HEK293 (cell line): ENCODE measurements around the gene TBX15.
A peak's percentile ranks its signal among the peaks of the same experiment; 100 is the strongest.

Source experiments
- CTCF ChIA-PET: fragments of 350-600 bp; formaldehyde crosslinking; extraction: SDS; loops from one replicate; lab custom pipeline; 2021; ENCODE audit warnings: antibody characterized with exemption; lab: Yijun Ruan, JAX
- POLR2A ChIA-PET: fragments of 300-600 bp; formaldehyde crosslinking; extraction: SDS; loops from one replicate; lab custom pipeline; 2020; ENCODE audit warnings: antibody characterized with exemption, inconsistent platforms; lab: Yijun Ruan, JAX
- H3K27ac ChIP-seq: fragments of 200-500 bp; sonication (Bioruptor generic); 2 replicates; pipeline ENCODE4 v1.5.1; 2014; ENCODE audit warnings: low read depth, low read length, control low read depth, inconsistent platforms; ENCODE audit errors: extremely low read depth
- H3K36me3 ChIP-seq, 2 experiments: fragments of 200-500 bp in 1 of 2; sonication (Bioruptor generic) in 1 of 2; 1 replicate in 1 of 2; 2 replicates in 1 of 2; pipeline ENCODE4 v1.5.1; 2014 to 2017; ENCODE audit warnings: inconsistent platforms in 2 of 2, low read length in 2 of 2; ENCODE audit not compliant: control insufficient read depth in 2 of 2, insufficient read depth in 1 of 2
- H3K4me1 ChIP-seq: fragments of 200-500 bp; sonication (Bioruptor generic); 2 replicates; pipeline ENCODE4 v1.5.1; 2014; ENCODE audit warnings: mild to moderate bottlenecking, low read length, inconsistent platforms; ENCODE audit not compliant: control insufficient read depth, insufficient read depth
- H3K4me3 ChIP-seq: 2 replicates; pipeline ENCODE4 v1.5.1; 2011; ENCODE audit warnings: low read depth, mild to moderate bottlenecking, control low read depth, low read length, moderate library complexity
- H3K9me3 ChIP-seq: fragments of 200-500 bp; sonication (Bioruptor generic); 2 replicates; pipeline ENCODE4 v1.5.1; 2014; ENCODE audit warnings: low read depth, low read length, inconsistent platforms; ENCODE audit not compliant: control insufficient read depth, insufficient read depth
- KLF1 ChIP-seq: fragments of 450-650 bp; formaldehyde crosslinking; IDR thresholded peaks from 2 replicates; pipeline ENCODE4 v1.5.1; 2016; ENCODE audit warnings: missing biosample characterization, missing genetic modification characterization
- KLF7 ChIP-seq: fragments of 450-650 bp; formaldehyde crosslinking; IDR thresholded peaks from 2 replicates; pipeline ENCODE4 v1.5.1; 2016; ENCODE audit warnings: missing biosample characterization, missing genetic modification characterization, borderline replicate concordance
- SETDB1 ChIP-seq: IDR thresholded peaks from one replicate; pipeline ENCODE4 v1.6.1; 2017; ENCODE audit warnings: mild to moderate bottlenecking, low read length, moderate library complexity, mixed read lengths; ENCODE audit not compliant: insufficient read length
- ZNF202 ChIP-seq: fragments of 450-650 bp; formaldehyde crosslinking; IDR thresholded peaks from 2 replicates; pipeline ENCODE4 v1.5.1; 2016; ENCODE audit warnings: missing biosample characterization, missing genetic modification characterization, borderline replicate concordance
- ZNF391 ChIP-seq: fragments of 450-650 bp; formaldehyde crosslinking; IDR thresholded peaks from 2 replicates; pipeline ENCODE4 v1.5.1; 2016; ENCODE audit warnings: low read depth, missing biosample characterization, missing genetic modification characterization, borderline replicate concordance
- ZNF398 ChIP-seq: fragments of 450-650 bp; formaldehyde crosslinking; IDR thresholded peaks from 2 replicates; pipeline ENCODE4 v1.5.1; 2017; ENCODE audit warnings: missing biosample characterization, missing genetic modification characterization
- ZNF501 ChIP-seq: fragments of 450-650 bp; formaldehyde crosslinking; IDR thresholded peaks from 2 replicates; pipeline ENCODE4 v1.5.1; 2016; ENCODE audit warnings: missing biosample characterization, missing genetic modification characterization
- ZNF510 ChIP-seq: fragments of 450-650 bp; formaldehyde crosslinking; IDR thresholded peaks from 2 replicates; pipeline ENCODE4 v1.5.1; 2018; ENCODE audit warnings: mild to moderate bottlenecking, missing genetic modification characterization, missing biosample characterization; ENCODE audit not compliant: insufficient replicate concordance
- ZNF518A ChIP-seq: fragments of 450-650 bp; formaldehyde crosslinking; conservative IDR thresholded peaks from 2 replicates; pipeline ENCODE4 v1.5.1; 2016; ENCODE audit warnings: low read depth, missing biosample characterization, missing genetic modification characterization
- ZNF626 ChIP-seq: fragments of 450-650 bp; sonication (Bioruptor Pico); formaldehyde crosslinking; IDR thresholded peaks from 2 replicates; pipeline ENCODE4 v1.5.1; 2018; ENCODE audit warnings: missing biosample characterization, missing genetic modification characterization, inconsistent platforms
- ZNF639 ChIP-seq: fragments of 450-650 bp; formaldehyde crosslinking; IDR thresholded peaks from 2 replicates; pipeline ENCODE4 v1.5.1; 2016; ENCODE audit warnings: missing biosample characterization, missing genetic modification characterization
- ZNF701 ChIP-seq: fragments of 450-650 bp; formaldehyde crosslinking; IDR thresholded peaks from 2 replicates; pipeline ENCODE4 v1.5.1; 2016; ENCODE audit warnings: missing biosample characterization, missing genetic modification characterization
- TF ChIP-seq, protein P1 (sequence below): IDR thresholded peaks from 2 replicates; pipeline ENCODE4 v1.6.1; 2011; ENCODE audit warnings: mild to moderate bottlenecking, low read depth, low read length, borderline replicate concordance
- TF ChIP-seq, protein P2 (sequence below): fragments of 450-650 bp; formaldehyde crosslinking; IDR thresholded peaks from 2 replicates; pipeline ENCODE4 v1.5.1; 2016; ENCODE audit warnings: missing biosample characterization, missing genetic modification characterization
- TF ChIP-seq, protein P3 (sequence below): fragments of 450-650 bp; formaldehyde crosslinking; IDR thresholded peaks from 2 replicates; pipeline ENCODE4 v1.5.1; 2016; ENCODE audit warnings: missing biosample characterization, missing genetic modification characterization

The TBX15 gene

DNA sequence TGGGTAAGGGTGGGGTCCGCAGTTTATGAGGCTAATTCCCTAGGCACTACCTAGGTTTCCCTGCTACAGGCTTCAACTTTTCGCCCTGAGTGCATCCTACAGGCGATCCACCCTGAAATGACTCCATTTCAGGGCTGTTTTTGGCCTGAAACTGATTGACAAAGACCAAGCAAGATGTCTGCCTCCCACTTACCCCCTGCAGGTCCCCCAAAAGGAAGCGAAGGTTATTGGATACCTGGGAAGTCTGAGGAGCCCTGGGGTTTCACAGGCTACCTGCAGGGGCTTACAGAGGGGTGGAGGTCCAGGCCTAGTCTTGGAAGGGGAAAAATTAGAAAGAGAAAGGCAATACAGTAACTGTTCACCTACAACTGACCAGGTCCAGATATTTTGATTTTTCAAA, 3.3 kb upstream of the TBX15 start:
- TF ChIP-seq KLF7: no peak
- 0 out of 2 replicates have a peak, but pooled peaks have one; percentile 64 for TF ChIP-seq KLF1 (tag by site-specific recombination)
- TF ChIP-seq ZNF391 (tag by site-specific recombination): no peak
- H3K4me1 ChIP-seq: no peaks in the 10 kb centered on the region
- H3K4me3 ChIP-seq: no peak overlapping the region
- no peaks in the 10 kb centered on the region for H3K36me3 ChIP-seq
- ChIA-PET CTCF (no interaction called here), POLR2A (no interaction called here)
- no peak overlapping the region for H3K27ac ChIP-seq
- H3K9me3 ChIP-seq: no peaks in the 10 kb centered on the region

GRCh38 chr1:118990513-118991152, 2.5 kb upstream of the TBX15 start:
- no peak for TF ChIP-seq ZNF701 (tag by site-specific recombination)
- TF ChIP-seq, protein P1, sequence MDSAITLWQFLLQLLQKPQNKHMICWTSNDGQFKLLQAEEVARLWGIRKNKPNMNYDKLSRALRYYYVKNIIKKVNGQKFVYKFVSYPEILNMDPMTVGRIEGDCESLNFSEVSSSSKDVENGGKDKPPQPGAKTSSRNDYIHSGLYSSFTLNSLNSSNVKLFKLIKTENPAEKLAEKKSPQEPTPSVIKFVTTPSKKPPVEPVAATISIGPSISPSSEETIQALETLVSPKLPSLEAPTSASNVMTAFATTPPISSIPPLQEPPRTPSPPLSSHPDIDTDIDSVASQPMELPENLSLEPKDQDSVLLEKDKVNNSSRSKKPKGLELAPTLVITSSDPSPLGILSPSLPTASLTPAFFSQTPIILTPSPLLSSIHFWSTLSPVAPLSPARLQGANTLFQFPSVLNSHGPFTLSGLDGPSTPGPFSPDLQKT: no peak
- TF ChIP-seq SETDB1: no peak
- TF ChIP-seq ZNF202 (tag by site-specific recombination): no peak
- no peak for TF ChIP-seq ZNF518A (tag by site-specific recombination)
- TF ChIP-seq, protein P2, sequence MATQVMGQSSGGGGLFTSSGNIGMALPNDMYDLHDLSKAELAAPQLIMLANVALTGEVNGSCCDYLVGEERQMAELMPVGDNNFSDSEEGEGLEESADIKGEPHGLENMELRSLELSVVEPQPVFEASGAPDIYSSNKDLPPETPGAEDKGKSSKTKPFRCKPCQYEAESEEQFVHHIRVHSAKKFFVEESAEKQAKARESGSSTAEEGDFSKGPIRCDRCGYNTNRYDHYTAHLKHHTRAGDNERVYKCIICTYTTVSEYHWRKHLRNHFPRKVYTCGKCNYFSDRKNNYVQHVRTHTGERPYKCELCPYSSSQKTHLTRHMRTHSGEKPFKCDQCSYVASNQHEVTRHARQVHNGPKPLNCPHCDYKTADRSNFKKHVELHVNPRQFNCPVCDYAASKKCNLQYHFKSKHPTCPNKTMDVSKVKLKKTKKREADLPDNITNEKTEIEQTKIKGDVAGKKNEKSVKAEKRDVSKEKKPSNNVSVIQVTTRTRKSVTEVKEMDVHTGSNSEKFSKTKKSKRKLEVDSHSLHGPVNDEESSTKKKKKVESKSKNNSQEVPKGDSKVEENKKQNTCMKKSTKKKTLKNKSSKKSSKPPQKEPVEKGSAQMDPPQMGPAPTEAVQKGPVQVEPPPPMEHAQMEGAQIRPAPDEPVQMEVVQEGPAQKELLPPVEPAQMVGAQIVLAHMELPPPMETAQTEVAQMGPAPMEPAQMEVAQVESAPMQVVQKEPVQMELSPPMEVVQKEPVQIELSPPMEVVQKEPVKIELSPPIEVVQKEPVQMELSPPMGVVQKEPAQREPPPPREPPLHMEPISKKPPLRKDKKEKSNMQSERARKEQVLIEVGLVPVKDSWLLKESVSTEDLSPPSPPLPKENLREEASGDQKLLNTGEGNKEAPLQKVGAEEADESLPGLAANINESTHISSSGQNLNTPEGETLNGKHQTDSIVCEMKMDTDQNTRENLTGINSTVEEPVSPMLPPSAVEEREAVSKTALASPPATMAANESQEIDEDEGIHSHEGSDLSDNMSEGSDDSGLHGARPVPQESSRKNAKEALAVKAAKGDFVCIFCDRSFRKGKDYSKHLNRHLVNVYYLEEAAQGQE (tag by site-specific recombination): no peak
- Histone ChIP-seq H3K36me3 (no peaks in the 10 kb centered on the region), H3K4me1 (no peaks in the 10 kb centered on the region), H3K9me3 (no peaks in the 10 kb centered on the region), H3K4me3 (no peak overlapping the region), H3K27ac (no peak overlapping the region)
- ChIA-PET POLR2A (no interaction called here), CTCF (interaction anchor here (0.6 kb wide), 1 partner anchor 352 kb away, joined by 5 read pairs; no protein-coding TSS in a partner anchor)

GRCh38 chr1:118989878-118990378, 1.8 kb upstream of the TBX15 start:
- CTCF ChIA-PET: interaction anchor here (0.6 kb wide), 1 partner anchor 351 kb away, joined by 5 read pairs; no protein-coding TSS in a partner anchor
- TF ChIP-seq, protein P3, sequence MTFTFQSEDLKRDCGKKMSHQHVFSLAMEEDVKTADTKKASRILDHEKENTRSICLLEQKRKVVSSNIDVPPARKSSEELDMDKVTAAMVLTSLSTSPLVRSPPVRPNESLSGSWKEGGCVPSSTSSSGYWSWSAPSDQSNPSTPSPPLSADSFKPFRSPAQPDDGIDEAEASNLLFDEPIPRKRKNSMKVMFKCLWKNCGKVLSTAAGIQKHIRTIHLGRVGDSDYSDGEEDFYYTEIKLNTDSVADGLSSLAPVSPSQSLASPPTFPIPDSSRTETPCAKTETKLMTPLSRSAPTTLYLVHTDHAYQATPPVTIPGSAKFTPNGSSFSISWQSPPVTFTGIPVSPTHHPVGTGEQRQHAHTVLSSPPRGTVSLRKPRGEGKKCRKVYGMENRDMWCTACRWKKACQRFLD (tag by site-specific recombination): no peak
- TF ChIP-seq ZNF626 (no peak), ZNF639 (no peak), ZNF501 (tag by site-specific recombination) (no peak), ZNF398 (tag by site-specific recombination) (no peak), ZNF510 (tag by site-specific recombination) (no peak)

More at GRCh38 chr1:118989878-118990378, 1.8 kb upstream of the TBX15 start:
- POLR2A ChIA-PET: no interaction called here
- H3K4me1 ChIP-seq: no peaks in the 10 kb centered on the region
- no peaks in the 10 kb centered on the region for H3K9me3 ChIP-seq
- H3K27ac ChIP-seq: no peak overlapping the region
- no peak overlapping the region for H3K4me3 ChIP-seq
- no peaks in the 10 kb centered on the region for H3K36me3 ChIP-seq
